Large intestine (tissue), 1 donor: ENCODE results near the gene HTN3. TPM values are rescaled to one million over a fixed set of nuclear protein-coding genes. Genes with fewer than 3 reads are reported as not detected.

Source experiments
- polyA plus RNA-seq: library from polyadenylated mRNA; unstranded; fragments of 120-200 nt; gene quantifications from one replicate; pipeline ENCODE4 v1.2.1, GENCODE V29; 2013

The HTN3 gene
- polyA plus RNA-seq, 1 donor = not detected

Other genes starting within 250 kb of the HTN3 start
- 134 TPM for gene SULT1E1, start 168.3 kb upstream of the HTN3 start, polyA plus RNA-seq
- gene CSN1S1, start 97.4 kb upstream of the HTN3 start, polyA plus RNA-seq = not detected
- not detected for gene CSN2, start 62.7 kb upstream of the HTN3 start, polyA plus RNA-seq
- gene STATH, start 32.5 kb upstream of the HTN3 start, polyA plus RNA-seq = not detected
- gene HTN1, start 22.0 kb downstream of the HTN3 start, polyA plus RNA-seq = not detected
- gene PRR27, start 125.8 kb downstream of the HTN3 start, polyA plus RNA-seq = 0.16 TPM
- gene ODAM, start 167.3 kb downstream of the HTN3 start, polyA plus RNA-seq = 2.5 TPM
- 0.18 TPM for gene FDCSP, start 197.7 kb downstream of the HTN3 start, polyA plus RNA-seq
- gene CSN3, start 214.1 kb downstream of the HTN3 start, polyA plus RNA-seq = not detected